ENCODE measurements around the gene HECTD1. TPM values are rescaled to one million over a fixed set of nuclear protein-coding genes. Genes with fewer than 3 reads are reported as not detected.

HECTD1 gene
- polyA plus RNA-seq, 2 of the 4 experiments (the other 2 are of a cell fraction): 60.7 to 149 TPM

GRCh38 chr14:31075144-31075543 is 132.4 kb downstream of the HECTD1 start:
- ChIA-PET CTCF (interaction anchor here (1.4 to 1.5 kb wide), 2 partner anchors 11 to 19 kb away, joined by 3 to 5 read pairs; no protein-coding TSS in a partner anchor), POLR2A (no interaction called here)
- WGBS (ENCODE audit: missing lambda C conversion rate): 84% methylated on average over 2 of the region's 2 CpGs
- DNase-seq (ENCODE audit: low read depth in 1 of 2, low spot score in 1 of 2) (no peak), ATAC-seq (no peak), FAIRE-seq (no peak)
- H3K9me3 ChIP-seq: no peaks in the 10 kb centered on the region
- H3K4me1 ChIP-seq: peaks cover 6% of the 10 kb centered on the region
- H3K4me3 ChIP-seq: no peak overlapping the region
- H3K27ac ChIP-seq: no peak overlapping the region
- no peak for TF ChIP-seq EP300 (IDR thresholded peaks at IDR 0.05)
- no peak for TF ChIP-seq RARB (CRISPR knock-in tag; IDR thresholded peaks at IDR 0.05)
- no peak for TF ChIP-seq CTCF (IDR thresholded peaks at IDR 0.05)
- TF ChIP-seq PHF8 (IDR thresholded peaks at IDR 0.05; ENCODE audit: borderline replicate concordance, low read depth): no peak
- no peak for TF ChIP-seq BHLHE40 (IDR thresholded peaks at IDR 0.05; ENCODE audit: low read depth, low read length)
- no peak for TF ChIP-seq MAFK (IDR thresholded peaks at IDR 0.05; ENCODE audit: partially characterized antibody)
- TF ChIP-seq NR3C1 (IDR thresholded peaks at IDR 0.05): no peak
- no peak for TF ChIP-seq USF2 (IDR thresholded peaks at IDR 0.05)
- TF ChIP-seq RNF2 (IDR thresholded peaks at IDR 0.05; ENCODE audit: borderline replicate concordance, low read depth): no peak
- no peak for TF ChIP-seq HEYL (CRISPR knock-in tag; IDR thresholded peaks at IDR 0.05)
- TF ChIP-seq HOXA7 (CRISPR knock-in tag; IDR thresholded peaks at IDR 0.05): no peak
- no peak for TF ChIP-seq CBX8 (IDR thresholded peaks at IDR 0.05)
- H3K4me2 ChIP-seq: no peak overlapping the region

GRCh38 chr14:31071151-31071550 is 136.4 kb downstream of the HECTD1 start:
- FAIRE-seq (no peak), ATAC-seq (no peak), DNase-seq (ENCODE audit: low read depth in 1 of 2, low spot score in 1 of 2) (no peak)
- H3K4me3 ChIP-seq: no peak overlapping the region
- no peak for TF ChIP-seq SREBF2 (IDR thresholded peaks at IDR 0.05)
- TF ChIP-seq TP53 (CRISPR knock-in tag; IDR thresholded peaks at IDR 0.05): no peak
- no peaks in the 10 kb centered on the region for H3K9me3 ChIP-seq
- no peak overlapping the region for H3K4me2 ChIP-seq
- 100% methylated on average over 2 of the region's 2 CpGs for WGBS (ENCODE audit: missing lambda C conversion rate)
- ChIA-PET CTCF (interaction anchor here (0.6 kb wide), 1 partner anchor 125 kb away, joined by 3 read pairs; no protein-coding TSS in a partner anchor), POLR2A (no interaction called here)
- no peak overlapping the region for H3K27ac ChIP-seq
- no peaks in the 10 kb centered on the region for H3K4me1 ChIP-seq

- CTCF ChIA-PET: interaction anchor here (0.6 to 1.3 kb wide), 2 partner anchors 88 to 118 kb away, joined by 3 read pairs; no protein-coding TSS in a partner anchor
- peak in 1 of 2 experiments; percentile 30; a peak in 1 of 6 replicates for ATAC-seq
These were observed 137.2 kb downstream of the HECTD1 start for GRCh38 chr14:31070431-31070830.

More at GRCh38 chr14:31070431-31070830, 137.2 kb downstream of the HECTD1 start:
- Histone ChIP-seq H3K9me3 (no peaks in the 10 kb centered on the region), H3K27ac (no peak overlapping the region), H3K4me2 (no peak overlapping the region), H3K4me1 (no peaks in the 10 kb centered on the region), H3K4me3 (no peak overlapping the region)
- no peak for TF ChIP-seq E2F6 (IDR thresholded peaks at IDR 0.05; ENCODE audit: borderline replicate concordance, low read depth)
- no peak for TF ChIP-seq HOXA7 (CRISPR knock-in tag; IDR thresholded peaks at IDR 0.05)
- TF ChIP-seq CHD4 (IDR thresholded peaks at IDR 0.05; ENCODE audit: borderline replicate concordance): no peak
- TF ChIP-seq CTCF (IDR thresholded peaks at IDR 0.05): no peak
- no peak for TF ChIP-seq HEYL (CRISPR knock-in tag; IDR thresholded peaks at IDR 0.05)
- TF ChIP-seq RFX5 (IDR thresholded peaks at IDR 0.05): no peak
- TF ChIP-seq ZNF302 (CRISPR knock-in tag; IDR thresholded peaks at IDR 0.05): no peak
- TF ChIP-seq NR3C1 (IDR thresholded peaks at IDR 0.05): no peak
- TF ChIP-seq HMGXB4 (CRISPR knock-in tag; IDR thresholded peaks at IDR 0.05; ENCODE audit: borderline replicate concordance): no peak
- TF ChIP-seq BHLHE40 (IDR thresholded peaks at IDR 0.05; ENCODE audit: low read depth, low read length): no peak
- TF ChIP-seq RCOR1 (IDR thresholded peaks at IDR 0.05; ENCODE audit: low read depth, low read length): no peak
- no peak for TF ChIP-seq RAD21 (conservative IDR thresholded peaks at IDR 0.05 in 1 of 2, IDR thresholded peaks at IDR 0.05 in 1 of 2)
- no peak for TF ChIP-seq MAFK (IDR thresholded peaks at IDR 0.05; ENCODE audit: partially characterized antibody)
- TF ChIP-seq HDAC2 (IDR thresholded peaks at IDR 0.05): no peak
- no peak for TF ChIP-seq CHD2 (IDR thresholded peaks at IDR 0.05; ENCODE audit: low read length, partially characterized antibody)
- no peak for TF ChIP-seq PHF8 (IDR thresholded peaks at IDR 0.05; ENCODE audit: borderline replicate concordance, low read depth)
- no peak for TF ChIP-seq CEBPB (IDR thresholded peaks at IDR 0.05)
- TF ChIP-seq RNF2 (IDR thresholded peaks at IDR 0.05; ENCODE audit: borderline replicate concordance, low read depth): no peak
- TF ChIP-seq CBX8 (IDR thresholded peaks at IDR 0.05): no peak
- FAIRE-seq (no peak), DNase-seq (ENCODE audit: low read depth in 1 of 2, low spot score in 1 of 2) (no peak)
- POLR2A ChIA-PET: no interaction called here
- WGBS (ENCODE audit: missing lambda C conversion rate): 91% methylated on average over 5 of the region's 5 CpGs
